H1 (cell line): ENCODE results near the gene LDLRAD3. TPM values are rescaled to one million over a fixed set of nuclear protein-coding genes. Genes with fewer than 3 reads are reported as not detected.

Source experiments
- KDM5A ChIP-seq: fragments of 200-600 bp; IDR thresholded peaks from 2 replicates; pipeline ENCODE4 v1.7.1; 2012; ENCODE audit warnings: mild to moderate bottlenecking, low read length, inconsistent platforms, mixed read lengths
- polyA plus RNA-seq, 7 experiments: library from polyadenylated mRNA; depleted of rRNA in 3 of 7; stranded (reverse) in 5 of 7; unstranded in 2 of 7; fragments of >200 nt in 5 of 7; fragments of 200-250 nt in 2 of 7; gene quantifications; 1 replicate in 5 of 7; 2 replicates in 1 of 7; 4 replicates in 1 of 7; pipeline versions ENCODE4 v1.2.1 to v1.2.3, GENCODE V29; 2011 to 2013; ENCODE audit warnings: missing spikeins in 2 of 7, mixed read lengths in 2 of 7
- total RNA-seq: library from RNA; stranded (reverse); fragmentation: NEBNext Ultra II Directional; extraction: Animal tissue kit (Norgen Biotek cat#: 25700); gene quantifications from 2 replicates; pipeline ENCODE4 v1.2.1, GENCODE V29; 2021

Gene LDLRAD3
- total and polyA plus RNA-seq, 2 of the 8 experiments (the other 6 are each of a cell fraction or from before 2014, with no cell fraction given), result 18.6 to 22.8 TPM

DNA sequence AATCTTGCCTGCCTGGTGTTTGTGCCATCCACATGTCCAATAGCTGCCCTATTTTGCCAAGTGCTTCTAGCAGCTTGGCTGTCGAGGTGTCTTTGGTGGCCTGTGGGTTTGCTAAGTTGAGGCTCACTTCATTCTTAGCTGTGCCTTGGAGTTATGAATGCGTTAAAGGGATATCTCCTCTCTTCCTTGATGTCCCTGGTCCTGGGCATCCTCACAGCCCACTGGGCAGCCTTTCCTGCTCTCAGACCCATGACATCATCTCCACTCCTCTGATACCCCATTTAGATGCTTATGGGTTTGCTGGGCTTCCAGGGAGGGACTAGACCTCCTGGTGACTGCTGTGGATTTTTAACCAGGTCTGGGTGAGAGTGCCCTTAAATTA, 1.3 kb downstream of the LDLRAD3 start (continued):
- TF ChIP-seq KDM5A, result no peak
